ENCODE data around the gene TNNT2. TPM values are rescaled to one million over a fixed set of nuclear protein-coding genes. Genes with fewer than 3 reads are reported as not detected.

The TNNT2 gene
- total RNA-seq, 1 experiment from 2014 or later: not detected

DNA sequence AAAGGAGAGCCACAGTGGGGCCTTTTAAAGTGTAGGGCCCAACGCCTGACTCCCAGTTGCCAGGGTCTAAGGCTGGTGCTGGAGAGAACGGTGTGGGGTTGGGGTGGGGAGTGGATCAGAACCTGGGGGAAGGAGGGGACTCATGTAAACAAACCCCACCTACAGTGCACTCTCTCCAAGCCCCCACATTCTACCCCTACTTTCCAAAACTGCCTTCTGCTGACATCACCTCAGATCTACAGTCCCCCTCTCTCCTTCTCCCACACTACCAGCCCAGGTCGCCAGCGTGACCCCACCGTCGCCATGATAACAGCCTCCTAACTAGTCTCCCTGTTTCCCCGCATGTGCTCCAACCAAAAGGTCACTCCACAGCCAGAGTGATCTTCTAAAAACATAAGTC is 26.6 kb downstream of the TNNT2 start:
- in situ Hi-C loops (cut with HindIII; ENCODE audit: low pct_unique_long_range_greater_than_20kb, low sequenced_read_pairs) (no loop called here), intact Hi-C loops (cut with micrococcal nuclease; ENCODE audit: unreplicated experiment) (no loop called here)
- CTCF ChIA-PET: no interaction called here

DNA sequence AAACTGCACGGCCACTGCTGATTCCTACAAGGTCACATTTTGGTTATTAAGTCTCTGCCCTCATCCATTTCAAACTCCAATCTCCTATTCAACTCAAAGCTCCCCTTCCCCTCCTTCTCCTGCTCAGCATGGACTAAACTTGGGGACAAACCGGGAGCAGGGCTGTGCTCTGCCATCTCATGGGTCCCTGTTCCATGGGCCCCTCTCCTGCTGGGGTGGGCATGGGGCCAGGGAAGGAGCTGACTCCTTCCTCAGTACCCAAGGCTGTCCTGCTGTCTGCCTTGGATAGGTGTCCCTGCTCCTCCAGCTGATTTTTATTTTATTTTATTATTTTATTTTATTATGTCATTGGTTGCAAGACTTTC is 27.1 kb downstream of the TNNT2 start:
- TF ChIP-seq POLR2AphosphoS5 (IDR thresholded peaks at IDR 0.05; ENCODE audit: low read depth, low read length) (no peak), SIN3A (IDR thresholded peaks at IDR 0.05; ENCODE audit: borderline replicate concordance, insufficient read depth, low read depth, low read length) (no peak), TCF7L2 (IDR thresholded peaks at IDR 0.05; ENCODE audit: low read depth, low read length) (no peak)
- TF ChIP-seq, protein P1, sequence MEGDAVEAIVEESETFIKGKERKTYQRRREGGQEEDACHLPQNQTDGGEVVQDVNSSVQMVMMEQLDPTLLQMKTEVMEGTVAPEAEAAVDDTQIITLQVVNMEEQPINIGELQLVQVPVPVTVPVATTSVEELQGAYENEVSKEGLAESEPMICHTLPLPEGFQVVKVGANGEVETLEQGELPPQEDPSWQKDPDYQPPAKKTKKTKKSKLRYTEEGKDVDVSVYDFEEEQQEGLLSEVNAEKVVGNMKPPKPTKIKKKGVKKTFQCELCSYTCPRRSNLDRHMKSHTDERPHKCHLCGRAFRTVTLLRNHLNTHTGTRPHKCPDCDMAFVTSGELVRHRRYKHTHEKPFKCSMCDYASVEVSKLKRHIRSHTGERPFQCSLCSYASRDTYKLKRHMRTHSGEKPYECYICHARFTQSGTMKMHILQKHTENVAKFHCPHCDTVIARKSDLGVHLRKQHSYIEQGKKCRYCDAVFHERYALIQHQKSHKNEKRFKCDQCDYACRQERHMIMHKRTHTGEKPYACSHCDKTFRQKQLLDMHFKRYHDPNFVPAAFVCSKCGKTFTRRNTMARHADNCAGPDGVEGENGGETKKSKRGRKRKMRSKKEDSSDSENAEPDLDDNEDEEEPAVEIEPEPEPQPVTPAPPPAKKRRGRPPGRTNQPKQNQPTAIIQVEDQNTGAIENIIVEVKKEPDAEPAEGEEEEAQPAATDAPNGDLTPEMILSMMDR (IDR thresholded peaks at IDR 0.05): no peak
- TF ChIP-seq, protein P2, sequence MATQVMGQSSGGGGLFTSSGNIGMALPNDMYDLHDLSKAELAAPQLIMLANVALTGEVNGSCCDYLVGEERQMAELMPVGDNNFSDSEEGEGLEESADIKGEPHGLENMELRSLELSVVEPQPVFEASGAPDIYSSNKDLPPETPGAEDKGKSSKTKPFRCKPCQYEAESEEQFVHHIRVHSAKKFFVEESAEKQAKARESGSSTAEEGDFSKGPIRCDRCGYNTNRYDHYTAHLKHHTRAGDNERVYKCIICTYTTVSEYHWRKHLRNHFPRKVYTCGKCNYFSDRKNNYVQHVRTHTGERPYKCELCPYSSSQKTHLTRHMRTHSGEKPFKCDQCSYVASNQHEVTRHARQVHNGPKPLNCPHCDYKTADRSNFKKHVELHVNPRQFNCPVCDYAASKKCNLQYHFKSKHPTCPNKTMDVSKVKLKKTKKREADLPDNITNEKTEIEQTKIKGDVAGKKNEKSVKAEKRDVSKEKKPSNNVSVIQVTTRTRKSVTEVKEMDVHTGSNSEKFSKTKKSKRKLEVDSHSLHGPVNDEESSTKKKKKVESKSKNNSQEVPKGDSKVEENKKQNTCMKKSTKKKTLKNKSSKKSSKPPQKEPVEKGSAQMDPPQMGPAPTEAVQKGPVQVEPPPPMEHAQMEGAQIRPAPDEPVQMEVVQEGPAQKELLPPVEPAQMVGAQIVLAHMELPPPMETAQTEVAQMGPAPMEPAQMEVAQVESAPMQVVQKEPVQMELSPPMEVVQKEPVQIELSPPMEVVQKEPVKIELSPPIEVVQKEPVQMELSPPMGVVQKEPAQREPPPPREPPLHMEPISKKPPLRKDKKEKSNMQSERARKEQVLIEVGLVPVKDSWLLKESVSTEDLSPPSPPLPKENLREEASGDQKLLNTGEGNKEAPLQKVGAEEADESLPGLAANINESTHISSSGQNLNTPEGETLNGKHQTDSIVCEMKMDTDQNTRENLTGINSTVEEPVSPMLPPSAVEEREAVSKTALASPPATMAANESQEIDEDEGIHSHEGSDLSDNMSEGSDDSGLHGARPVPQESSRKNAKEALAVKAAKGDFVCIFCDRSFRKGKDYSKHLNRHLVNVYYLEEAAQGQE (IDR thresholded peaks at IDR 0.05; ENCODE audit: insufficient read depth in 1 of 2, low read depth in 2 of 2, low read length in 1 of 2): no peak
- ATAC-seq: no peak
- in situ Hi-C loops (cut with HindIII; ENCODE audit: low pct_unique_long_range_greater_than_20kb, low sequenced_read_pairs) (no loop called here), intact Hi-C loops (cut with micrococcal nuclease; ENCODE audit: unreplicated experiment) (no loop called here)
- ChIA-PET POLR2A (no interaction called here), CTCF (no interaction called here)
- no peak overlapping the region for H3K4me3 ChIP-seq (ENCODE audit: low read depth in 2 of 2, low read length in 2 of 2)
- no TSS peak for BruUV-seq (replicated peaks)
- DNase-seq (ENCODE audit: low read depth, low spot score): no peak
- H3K9me3 ChIP-seq (ENCODE audit: control insufficient read depth, insufficient read depth, low read depth, low read length): no peaks in the 10 kb centered on the region
- peaks cover 2% of the 10 kb centered on the region for H3K27me3 ChIP-seq (ENCODE audit: control insufficient read depth, insufficient read depth, low read length)
- H3K36me3 ChIP-seq (ENCODE audit: control insufficient read depth, insufficient read depth, low read length): no peaks in the 10 kb centered on the region
- no peak overlapping the region for H3K27ac ChIP-seq (ENCODE audit: low read length)
- H3K4me1 ChIP-seq (ENCODE audit: control insufficient read depth, insufficient read depth, low read length): no peaks in the 10 kb centered on the region

More for the DNA sequence above, 26.6 kb downstream of the TNNT2 start:
- H3K4me1 ChIP-seq (ENCODE audit: control insufficient read depth, insufficient read depth, low read length): no peaks in the 10 kb centered on the region
- ATAC-seq (no peak), DNase-seq (ENCODE audit: low read depth, low spot score) (no peak)
- no TSS peak for BruUV-seq (replicated peaks)
- no peaks in the 10 kb centered on the region for H3K9me3 ChIP-seq (ENCODE audit: control insufficient read depth, insufficient read depth, low read depth, low read length)
- no peak for TF ChIP-seq POLR2AphosphoS5 (IDR thresholded peaks at IDR 0.05; ENCODE audit: low read depth, low read length)
- no peak for TF ChIP-seq SIN3A (IDR thresholded peaks at IDR 0.05; ENCODE audit: borderline replicate concordance, insufficient read depth, low read depth, low read length)
- no peak overlapping the region for H3K4me3 ChIP-seq (ENCODE audit: low read depth in 2 of 2, low read length in 2 of 2)
- H3K27ac ChIP-seq (ENCODE audit: low read length): no peak overlapping the region
- POLR2A ChIA-PET: no interaction called here
- no peaks in the 10 kb centered on the region for H3K36me3 ChIP-seq (ENCODE audit: control insufficient read depth, insufficient read depth, low read length)
- peaks cover 2% of the 10 kb centered on the region for H3K27me3 ChIP-seq (ENCODE audit: control insufficient read depth, insufficient read depth, low read length)

DNA sequence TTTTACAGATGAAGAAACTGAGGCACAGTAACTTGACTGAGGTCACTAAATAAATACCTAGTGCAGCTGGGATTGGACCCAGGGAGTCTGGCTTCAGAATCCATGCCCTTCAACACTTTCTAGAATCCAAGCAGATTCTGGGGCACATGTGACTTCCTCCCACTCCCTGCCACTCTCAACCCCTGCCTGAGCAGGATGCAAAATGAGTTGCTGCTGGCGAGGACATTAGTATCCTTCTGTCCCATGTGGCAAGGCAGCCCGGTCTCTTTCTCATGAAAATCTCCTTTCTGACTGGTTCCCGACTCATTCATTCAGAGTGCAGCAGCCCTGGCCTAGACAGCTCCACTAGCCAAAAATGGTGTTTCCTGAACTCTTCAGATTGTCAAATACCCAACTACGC is 28.4 kb downstream of the TNNT2 start:
- in situ Hi-C loops (cut with HindIII; ENCODE audit: low pct_unique_long_range_greater_than_20kb, low sequenced_read_pairs) (no loop called here), intact Hi-C loops (cut with micrococcal nuclease; ENCODE audit: unreplicated experiment) (loop anchor here (5.0 kb wide), 1 partner anchor 97 kb away; no protein-coding TSS in a partner anchor)
- DNase-seq (ENCODE audit: low read depth, low spot score): no peak
- BruUV-seq (replicated peaks): no TSS peak
- Histone ChIP-seq H3K27me3 (ENCODE audit: control insufficient read depth, insufficient read depth, low read length) (peaks cover 2% of the 10 kb centered on the region), H3K4me1 (ENCODE audit: control insufficient read depth, insufficient read depth, low read length) (no peaks in the 10 kb centered on the region), H3K36me3 (ENCODE audit: control insufficient read depth, insufficient read depth, low read length) (no peaks in the 10 kb centered on the region), H3K9me3 (ENCODE audit: control insufficient read depth, insufficient read depth, low read depth, low read length) (no peaks in the 10 kb centered on the region), H3K4me3 (ENCODE audit: low read depth in 2 of 2, low read length in 2 of 2) (no peak overlapping the region), H3K27ac (ENCODE audit: low read length) (no peak overlapping the region)
- ATAC-seq: no peak
- TF ChIP-seq POLR2AphosphoS5 (IDR thresholded peaks at IDR 0.05; ENCODE audit: low read depth, low read length): no peak
- TF ChIP-seq, protein P1 (IDR thresholded peaks at IDR 0.05): no peak
- POLR2A ChIA-PET: no interaction called here
- CTCF ChIA-PET: interaction anchor here (1.1 kb wide), 1 partner anchor 104 kb away, joined by 3 read pairs; no protein-coding TSS in a partner anchor

All from Panc1 (cell line).